Measurements from ENCODE around the gene GNG2.

- TF ChIP-seq CTCF (IDR thresholded peaks at IDR 0.05; ENCODE audit: low read length), result no peak
- TF ChIP-seq EZH2 (optimal IDR thresholded peaks at IDR 0.05; ENCODE audit: low read depth, low read length), result no peak
- no peak for TF ChIP-seq EZH2phosphoT487 (IDR thresholded peaks at IDR 0.05; ENCODE audit: low read length)
These were observed 9.1 kb downstream of the GNG2 start for GRCh38 chr14:51869411-51870100.

Data from MM.1S (cell line).